Liver (tissue), 9 donors: ENCODE results near the gene SEZ6L. TPM values are rescaled to one million over a fixed set of nuclear protein-coding genes. Genes with fewer than 3 reads are reported as not detected.

Experiments used
- DNase-seq: peaks from one replicate; pipeline ENCODE4 v3.0.0-alpha.2; 2017; ENCODE audit warnings: low spot score
- H3K27ac ChIP-seq, 2 donors: one replicate each; pipeline ENCODE4 v1.7.0; 2013; ENCODE audit warnings: inconsistent platforms in 2 of 2, low read length in 2 of 2, control low read depth in 1 of 2, low read depth in 1 of 2, mild to moderate bottlenecking in 1 of 2
- H3K27me3 ChIP-seq, 4 donors: one replicate each; pipeline versions ENCODE4 v1.6.1 to v1.7.0; 2013; ENCODE audit warnings: low read length in 3 of 4, inconsistent platforms in 1 of 4, mild to moderate bottlenecking in 1 of 4, moderate library complexity in 1 of 4; ENCODE audit not compliant: control insufficient read depth in 4 of 4, insufficient read depth in 4 of 4
- H3K36me3 ChIP-seq, 4 donors: one replicate each; pipeline versions ENCODE4 v1.6.1 to v1.7.0; 2013; ENCODE audit warnings: low read length in 3 of 4, mild to moderate bottlenecking in 3 of 4, low read depth in 1 of 4, moderate library complexity in 1 of 4; ENCODE audit not compliant: control insufficient read depth in 4 of 4, insufficient read depth in 3 of 4
- H3K4me1 ChIP-seq, 4 donors: one replicate each; pipeline versions ENCODE4 v1.6.1 to v1.7.0; 2013; ENCODE audit warnings: low read length in 3 of 4, mild to moderate bottlenecking in 3 of 4, moderate library complexity in 1 of 4; ENCODE audit not compliant: control insufficient read depth in 4 of 4, insufficient read depth in 4 of 4
- H3K4me3 ChIP-seq, 3 donors: one replicate each; pipeline versions ENCODE4 v1.6.1 to v1.7.0; 2013; ENCODE audit warnings: low read length in 3 of 3, control low read depth in 1 of 3, low read depth in 1 of 3, mild to moderate bottlenecking in 1 of 3
- H3K9ac ChIP-seq, 2 donors: one replicate each; pipeline ENCODE4 v1.7.0; 2013; ENCODE audit warnings: low read length in 2 of 2, mild to moderate bottlenecking in 2 of 2, moderate library complexity in 2 of 2, control low read depth in 1 of 2, low read depth in 1 of 2
- H3K9me3 ChIP-seq, 4 donors: one replicate each; pipeline versions ENCODE4 v1.6.1 to v1.7.0; 2013; ENCODE audit warnings: low read length in 3 of 4; ENCODE audit not compliant: control insufficient read depth in 4 of 4
- ATF3 ChIP-seq: IDR thresholded peaks from 2 replicates; pipeline ENCODE4 v1.6.1; 2016; ENCODE audit warnings: antibody characterized with exemption
- CTCF ChIP-seq: fragments of 150-350 bp; IDR thresholded peaks from 2 replicates; pipeline ENCODE4 v1.5.1; 2017; ENCODE audit warnings: improper control_type of control experiment, low read depth, low read length; ENCODE audit not compliant: missing input control
- EGR1 ChIP-seq, 2 donors: IDR thresholded peaks; 2 replicates each; pipeline ENCODE4 v1.6.1; 2016 to 2018; ENCODE audit warnings: antibody characterized with exemption in 2 of 2, low read depth in 2 of 2
- FOXA1 ChIP-seq: IDR thresholded peaks from 2 replicates; pipeline ENCODE4 v1.6.1; 2016; ENCODE audit warnings: antibody characterized with exemption
- FOXA2 ChIP-seq: IDR thresholded peaks from 2 replicates; pipeline ENCODE4 v1.6.1; 2016; ENCODE audit warnings: antibody characterized with exemption
- GABPA ChIP-seq, 2 donors: IDR thresholded peaks in 1 of 2; conservative IDR thresholded peaks in 1 of 2; 2 replicates each; pipeline ENCODE4 v1.6.1; 2016; ENCODE audit warnings: antibody characterized with exemption in 2 of 2, mild to moderate bottlenecking in 1 of 2, moderate library complexity in 1 of 2
- HNF4A ChIP-seq, 2 donors: conservative IDR thresholded peaks; 2 replicates each; pipeline ENCODE4 v1.6.1; 2016; ENCODE audit warnings: antibody characterized with exemption in 2 of 2, mild to moderate bottlenecking in 2 of 2
- HNF4G ChIP-seq: IDR thresholded peaks from 2 replicates; pipeline ENCODE4 v1.6.1; 2016; ENCODE audit warnings: antibody characterized with exemption
- JUND ChIP-seq, 2 donors: IDR thresholded peaks; 2 replicates each; pipeline ENCODE4 v1.6.1; 2016; ENCODE audit warnings: antibody characterized with exemption in 2 of 2
- MAX ChIP-seq: IDR thresholded peaks from 2 replicates; pipeline ENCODE4 v1.6.1; 2016; ENCODE audit warnings: antibody characterized with exemption
- NR2F2 ChIP-seq: IDR thresholded peaks from 2 replicates; pipeline ENCODE4 v1.6.1; 2016; ENCODE audit warnings: antibody characterized with exemption
- RAD21 ChIP-seq, 2 donors: IDR thresholded peaks; 2 replicates each; pipeline ENCODE4 v1.6.1; 2016; ENCODE audit warnings: antibody characterized with exemption in 2 of 2, mild to moderate bottlenecking in 2 of 2
- REST ChIP-seq: IDR thresholded peaks from 2 replicates; pipeline ENCODE4 v1.6.1; 2016; ENCODE audit warnings: antibody characterized with exemption, mild to moderate bottlenecking
- RXRA ChIP-seq, 2 donors: IDR thresholded peaks; 2 replicates each; pipeline ENCODE4 v1.6.1; 2017 to 2018; ENCODE audit warnings: antibody characterized with exemption in 2 of 2, mild to moderate bottlenecking in 1 of 2
- SP1 ChIP-seq: IDR thresholded peaks from 2 replicates; pipeline ENCODE4 v1.6.1; 2018; ENCODE audit warnings: antibody characterized with exemption, mild to moderate bottlenecking
- TAF1 ChIP-seq: conservative IDR thresholded peaks from 2 replicates; pipeline ENCODE4 v1.6.1; 2016; ENCODE audit warnings: antibody characterized with exemption, mild to moderate bottlenecking
- ZBTB33 ChIP-seq: IDR thresholded peaks from 2 replicates; pipeline ENCODE4 v1.6.1; 2016; ENCODE audit warnings: antibody characterized with exemption
- WGBS: extraction: QIAGEN DNeasy Blood & Tissue Kit; methylation state at CpG from one replicate; pipeline ENCODE4 v1.1.7; 2013; 5-methylcytosine and 5-hydroxymethylcytosine counted together
- polyA plus RNA-seq, 2 donors: library from polyadenylated mRNA; stranded (reverse) in 1 of 2; unstranded in 1 of 2; fragments of 200-250 nt in 1 of 2; fragments of >200 nt in 1 of 2; fragmentation: Nextera tagmentation in 1 of 2; extraction: Ambion mirVana in 1 of 2; gene quantifications; one replicate each; pipeline versions ENCODE4 v1.2.1 to v1.2.3, GENCODE V29; 2013 to 2015
- total RNA-seq, 2 donors: library from RNA; depleted of rRNA; stranded (reverse); fragments of >200 nt; gene quantifications; one replicate each; pipeline ENCODE4 v1.2.3, GENCODE V29; 2014
- donor health status: healthy.
- donor health status: healthy.
- donor health status: healthy.
- donor health status: healthy.
- donor health status: healthy.

The SEZ6L gene
- total and polyA plus RNA-seq, 4 donors: under 0.01 to 0.70 (median 0.08) TPM; not detected in 1

GRCh38 chr22:26168330-26168851 lies 871 bp upstream of the SEZ6L start:
- Histone ChIP-seq H3K9me3 (no peaks in the 10 kb centered on the region), H3K4me3 (no peak overlapping the region), H3K27me3 (peaks cover 3 to 13% (median 8%) of the 10 kb centered on the region in 4 donors), H3K27ac (no peak overlapping the region), H3K9ac (no peak overlapping the region), H3K4me1 (peaks cover 0 to 6% (median 3%) of the 10 kb centered on the region in 4 donors), H3K36me3 (no peaks in the 10 kb centered on the region)
- WGBS: 36% methylated on average over 9 of the region's 9 CpGs
- DNase-seq: no peak
- no peak for TF ChIP-seq RXRA (IDR thresholded peaks at IDR 0.05)
- no peak for TF ChIP-seq REST
- no peak for TF ChIP-seq EGR1 (IDR thresholded peaks at IDR 0.05; ENCODE audit: low read depth in 2 of 2)
- TF ChIP-seq MAX: no peak
- no peak for TF ChIP-seq HNF4A (conservative IDR thresholded peaks at IDR 0.05)
- no peak for TF ChIP-seq SP1
- no peak for TF ChIP-seq FOXA1
- no peak for TF ChIP-seq ZBTB33
- TF ChIP-seq TAF1: no peak
- no peak for TF ChIP-seq RAD21 (IDR thresholded peaks at IDR 0.05)
- TF ChIP-seq JUND (IDR thresholded peaks at IDR 0.05): no peak
- TF ChIP-seq GABPA (IDR thresholded peaks at IDR 0.05 in 1 of 2, conservative IDR thresholded peaks at IDR 0.05 in 1 of 2): no peak
- TF ChIP-seq NR2F2: no peak
- TF ChIP-seq HNF4G: no peak
- TF ChIP-seq ATF3: no peak
- no peak for TF ChIP-seq FOXA2
- no peak for TF ChIP-seq CTCF
